PC-9 (cell line): Measurements from ENCODE around the gene GMEB1.

Experiments used
- CTCF ChIP-seq: fragments of 200-600 bp; sonication (generic); conservative IDR thresholded peaks from 2 replicates; pipeline ENCODE4 v1.6.1; 2017; ENCODE audit warnings: mixed run types, antibody characterized with exemption, mild to moderate bottlenecking, moderate library complexity
- EZH2 ChIP-seq: fragments of 200-600 bp; sonication (generic); IDR thresholded peaks from 2 replicates; pipeline ENCODE4 v1.8.0; 2017; ENCODE audit warnings: antibody characterized with exemption, low read depth

- TF ChIP-seq CTCF = no peak
- no peak for TF ChIP-seq EZH2
Measured at GRCh38 chr1:28716336-28716735, 47.8 kb downstream of the GMEB1 start.
